ENCODE results near the gene ZNF22. TPM values are rescaled to one million over a fixed set of nuclear protein-coding genes. Genes with fewer than 3 reads are reported as not detected.

ZNF22 gene
- total and polyA plus RNA-seq, 2 of the 4 experiments (the other 2 are of a cell fraction) = 10.6 to 12.4 TPM

DNA sequence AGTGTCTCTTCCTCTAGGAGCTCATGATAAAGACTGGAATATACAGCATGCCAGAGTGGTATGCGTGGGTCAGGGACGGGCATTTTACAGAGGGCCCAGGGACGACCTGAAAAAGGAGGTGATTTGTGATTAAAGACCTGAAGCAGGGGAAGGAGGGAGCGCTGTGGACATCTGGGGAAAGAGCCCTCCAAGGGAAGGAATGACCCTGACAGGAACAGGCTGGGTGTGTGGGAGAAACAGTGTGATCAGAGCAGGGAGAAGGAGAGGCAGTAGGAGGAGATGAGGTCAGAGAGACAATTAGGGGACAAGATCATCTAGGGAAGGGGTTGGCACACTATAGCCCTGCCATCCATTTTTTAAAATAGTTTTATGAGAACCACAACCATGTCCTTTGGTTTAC lies 44.5 kb upstream of the ZNF22 start:
- Histone ChIP-seq H3K56ac (ENCODE audit: extremely low read depth, insufficient read depth, low read length) (no peak overlapping the region), H3K4ac (ENCODE audit: low read depth, low read length) (no peak overlapping the region), H4K91ac (ENCODE audit: insufficient read depth, low read depth, low read length) (no peak overlapping the region), H2BK20ac (ENCODE audit: low read depth, low read length) (no peak overlapping the region), H3K9ac (ENCODE audit: low read depth, low read length) (no peak overlapping the region), H3K27ac (ENCODE audit: insufficient read depth, low read length) (no peak overlapping the region), H3K14ac (replicated peaks; ENCODE audit: low read depth, low read length) (no peak overlapping the region), H2BK5ac (ENCODE audit: low read depth, low read length, poor library complexity, severe bottlenecking) (no peak overlapping the region), H3K4me1 (ENCODE audit: control insufficient read depth, insufficient read depth, low read length) (peaks cover 15% of the 10 kb centered on the region), H4K20me1 (ENCODE audit: insufficient read depth, low read length) (no peaks in the 10 kb centered on the region), H3K79me1 (ENCODE audit: low read depth in 1 of 2, low read length in 2 of 2) (peaks cover 11 to 27% of the 10 kb centered on the region in 2 experiments; a peak in 3 of 4 replicates), H3K9me3 (ENCODE audit: control insufficient read depth, insufficient read depth, low read length) (peaks cover 2% of the 10 kb centered on the region; the same call in 1 of the 2 replicates), H2BK15ac (ENCODE audit: low read depth, low read length) (no peak overlapping the region), H3K27me3 (ENCODE audit: control insufficient read depth, insufficient read depth, low read length) (no peaks in the 10 kb centered on the region), H2AK9ac (replicated peaks; ENCODE audit: low read depth, low read length, poor library complexity) (no peak overlapping the region), H2BK120ac (ENCODE audit: low read depth, low read length) (no peak overlapping the region), H3K4me3 (ENCODE audit: insufficient read depth, low read depth, low read length) (no peak overlapping the region), H4K8ac (ENCODE audit: low read depth in 2 of 2, low read length in 2 of 2) (no peak overlapping the region), H3K18ac (ENCODE audit: low read depth, low read length) (no peak overlapping the region), H4K5ac (ENCODE audit: low read depth, low read length) (no peak overlapping the region), H3K23ac (ENCODE audit: low read depth, low read length) (no peak overlapping the region), H3K4me2 (ENCODE audit: low read depth, low read length) (no peak overlapping the region), H3K36me3 (ENCODE audit: control insufficient read depth, insufficient read depth, low read length) (peaks cover 8% of the 10 kb centered on the region; the same call in 1 of the 2 replicates), H3K9me1 (ENCODE audit: insufficient read depth, low read length) (peaks cover 13% of the 10 kb centered on the region), H2AFZ (replicated peaks; ENCODE audit: low read length, poor library complexity) (no peak overlapping the region), H2AK5ac (ENCODE audit: low read depth, low read length) (no peak overlapping the region)
- POLR2A ChIA-PET (ENCODE audit: unreplicated experiment) = no interaction called here
- ATAC-seq (ENCODE audit: low read depth) (no peak), DNase-seq (no peak)
- CTCF ChIA-PET = no interaction called here
- intact Hi-C loops (cut with micrococcal nuclease) = no loop called here
- WGBS, 2 experiments (ENCODE audit: extremely low coverage in 2 of 2, insufficient read length in 1 of 2) = 70% methylated on average over 4 of the region's 4 CpGs; no CpG with 5 or more reads in 1 of the 2 experiments
- TF ChIP-seq CHD1 (IDR thresholded peaks at IDR 0.05; ENCODE audit: low read depth, low read length) = no peak
- no peak for TF ChIP-seq RAD21 (IDR thresholded peaks at IDR 0.05; ENCODE audit: low read length)
- no peak for TF ChIP-seq NFE2L2 (IDR thresholded peaks at IDR 0.05; ENCODE audit: low read depth, low read length)
- TF ChIP-seq BHLHE40 (IDR thresholded peaks at IDR 0.05; ENCODE audit: low read depth, low read length) = no peak
- TF ChIP-seq MAFK (IDR thresholded peaks at IDR 0.05; ENCODE audit: low read depth, low read length) = no peak
- no peak for TF ChIP-seq MXI1 (IDR thresholded peaks at IDR 0.05; ENCODE audit: borderline replicate concordance, low read depth, low read length)
- TF ChIP-seq CEBPB (IDR thresholded peaks at IDR 0.05; ENCODE audit: low read depth, low read length) = no peak
- no peak for TF ChIP-seq RCOR1 (IDR thresholded peaks at IDR 0.05; ENCODE audit: insufficient replicate concordance, low read length)
- TF ChIP-seq POLR2A (IDR thresholded peaks at IDR 0.05; ENCODE audit: low read depth, low read length) = no peak
- TF ChIP-seq FOS (IDR thresholded peaks at IDR 0.05; ENCODE audit: low read depth, low read length) = no peak
- TF ChIP-seq, protein P1, sequence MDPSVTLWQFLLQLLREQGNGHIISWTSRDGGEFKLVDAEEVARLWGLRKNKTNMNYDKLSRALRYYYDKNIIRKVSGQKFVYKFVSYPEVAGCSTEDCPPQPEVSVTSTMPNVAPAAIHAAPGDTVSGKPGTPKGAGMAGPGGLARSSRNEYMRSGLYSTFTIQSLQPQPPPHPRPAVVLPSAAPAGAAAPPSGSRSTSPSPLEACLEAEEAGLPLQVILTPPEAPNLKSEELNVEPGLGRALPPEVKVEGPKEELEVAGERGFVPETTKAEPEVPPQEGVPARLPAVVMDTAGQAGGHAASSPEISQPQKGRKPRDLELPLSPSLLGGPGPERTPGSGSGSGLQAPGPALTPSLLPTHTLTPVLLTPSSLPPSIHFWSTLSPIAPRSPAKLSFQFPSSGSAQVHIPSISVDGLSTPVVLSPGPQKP (IDR thresholded peaks at IDR 0.05; ENCODE audit: borderline replicate concordance, low read depth, low read length) = no peak
- TF ChIP-seq, protein P2, sequence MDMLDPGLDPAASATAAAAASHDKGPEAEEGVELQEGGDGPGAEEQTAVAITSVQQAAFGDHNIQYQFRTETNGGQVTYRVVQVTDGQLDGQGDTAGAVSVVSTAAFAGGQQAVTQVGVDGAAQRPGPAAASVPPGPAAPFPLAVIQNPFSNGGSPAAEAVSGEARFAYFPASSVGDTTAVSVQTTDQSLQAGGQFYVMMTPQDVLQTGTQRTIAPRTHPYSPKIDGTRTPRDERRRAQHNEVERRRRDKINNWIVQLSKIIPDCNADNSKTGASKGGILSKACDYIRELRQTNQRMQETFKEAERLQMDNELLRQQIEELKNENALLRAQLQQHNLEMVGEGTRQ (IDR thresholded peaks at IDR 0.05; ENCODE audit: low read depth, low read length) = no peak
- no peak for TF ChIP-seq SMC3 (IDR thresholded peaks at IDR 0.05; ENCODE audit: low read depth, low read length)
- TF ChIP-seq, protein P3, sequence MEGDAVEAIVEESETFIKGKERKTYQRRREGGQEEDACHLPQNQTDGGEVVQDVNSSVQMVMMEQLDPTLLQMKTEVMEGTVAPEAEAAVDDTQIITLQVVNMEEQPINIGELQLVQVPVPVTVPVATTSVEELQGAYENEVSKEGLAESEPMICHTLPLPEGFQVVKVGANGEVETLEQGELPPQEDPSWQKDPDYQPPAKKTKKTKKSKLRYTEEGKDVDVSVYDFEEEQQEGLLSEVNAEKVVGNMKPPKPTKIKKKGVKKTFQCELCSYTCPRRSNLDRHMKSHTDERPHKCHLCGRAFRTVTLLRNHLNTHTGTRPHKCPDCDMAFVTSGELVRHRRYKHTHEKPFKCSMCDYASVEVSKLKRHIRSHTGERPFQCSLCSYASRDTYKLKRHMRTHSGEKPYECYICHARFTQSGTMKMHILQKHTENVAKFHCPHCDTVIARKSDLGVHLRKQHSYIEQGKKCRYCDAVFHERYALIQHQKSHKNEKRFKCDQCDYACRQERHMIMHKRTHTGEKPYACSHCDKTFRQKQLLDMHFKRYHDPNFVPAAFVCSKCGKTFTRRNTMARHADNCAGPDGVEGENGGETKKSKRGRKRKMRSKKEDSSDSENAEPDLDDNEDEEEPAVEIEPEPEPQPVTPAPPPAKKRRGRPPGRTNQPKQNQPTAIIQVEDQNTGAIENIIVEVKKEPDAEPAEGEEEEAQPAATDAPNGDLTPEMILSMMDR (conservative IDR thresholded peaks at IDR 0.05; ENCODE audit: low read depth, low read length) = no peak
- TF ChIP-seq RFX5 (IDR thresholded peaks at IDR 0.05; ENCODE audit: low read depth, low read length) = no peak
- no peak for TF ChIP-seq MAZ (IDR thresholded peaks at IDR 0.05; ENCODE audit: borderline replicate concordance, low read depth, low read length)
- dilution Hi-C loops (cut with HindIII; ENCODE audit: low sequenced_read_pairs, unreplicated experiment) = no loop called here
- BruUV-seq (replicated peaks) = no TSS peak
- in situ Hi-C loops (cut with MboI; ENCODE audit: low sequenced_read_pairs) = no loop called here

Data from IMR-90 (cell line).